GM23248 (cell line): ENCODE results near the gene MAML2.

ENCODE experiments used
- EZH2 ChIP-seq: fragments of 200-600 bp; sonication (generic); IDR thresholded peaks from 2 replicates; pipeline ENCODE4 v1.6.1; 2018; ENCODE audit warnings: antibody characterized with exemption, mild to moderate bottlenecking; ENCODE audit not compliant: insufficient read depth, poor library complexity, severe bottlenecking
- EZH2phosphoT487 ChIP-seq: fragments of 200-600 bp; sonication (generic); IDR thresholded peaks from 2 replicates; pipeline ENCODE4 v1.6.1; 2018; ENCODE audit warnings: antibody characterized with exemption, moderate library complexity, mild to moderate bottlenecking, low read depth; ENCODE audit not compliant: insufficient read depth

- TF ChIP-seq EZH2phosphoT487 (no peak), EZH2 (no peak)
These were observed 251.5 kb downstream of the MAML2 start for GRCh38 chr11:96091476-96091875.
